Mucosa of descending colon (tissue), 3 donors: ENCODE measurements around the gene TDG. TPM values are rescaled to one million over a fixed set of nuclear protein-coding genes. Genes with fewer than 3 reads are reported as not detected.

Experiments used
- ATAC-seq: fragments of 200-7000 bp; cut with Tn5 transposase; one replicate; pipeline ENCODE4 v1.9.1; 2020; ENCODE audit warnings: mild to moderate bottlenecking, moderate library complexity
- DNase-seq, 3 donors: peaks; one replicate each; pipeline ENCODE4 v3.0.0-alpha.2; 2020
- H3K36me3 ChIP-seq: fragments of 200-600 bp; one replicate; pipeline ENCODE4 v1.8.0; 2021; ENCODE audit warnings: low read depth, mild to moderate bottlenecking
- H3K4me1 ChIP-seq: fragments of 200-600 bp; one replicate; pipeline ENCODE4 v1.8.0; 2021; ENCODE audit warnings: low read depth, mild to moderate bottlenecking
- H3K4me3 ChIP-seq: fragments of 200-600 bp; one replicate; pipeline ENCODE4 v1.8.0; 2021; ENCODE audit warnings: mild to moderate bottlenecking
- H3K9me3 ChIP-seq: fragments of 200-600 bp; one replicate; pipeline ENCODE4 v1.8.0; 2021; ENCODE audit warnings: mild to moderate bottlenecking
- intact Hi-C, 2 donors: fragments of 100-400 bp; cut with DNase I in 1 of 2; cut with micrococcal nuclease in 1 of 2; formaldehyde crosslinking; loops; one replicate each; pipeline versions ENCODE4 v1.11.0 to v1.11.1; 2022; cut with DNase I, micrococcal nuclease
- total RNA-seq, 3 donors: library from RNA; stranded (reverse); fragmentation: NEBNext Ultra II Directional in 2 of 3; extraction: Animal tissue kit (Norgen Biotek cat#: 25700) in 2 of 3; gene quantifications; one replicate each; pipeline versions ENCODE4 v1.2.1 to v1.2.4, GENCODE V29; 2021 to 2023
- TF ChIP-seq, protein P1 (sequence below): fragments of 200-600 bp; IDR thresholded peaks from one replicate; pipeline ENCODE4 v1.8.0; 2022; ENCODE audit warnings: antibody characterized with exemption, mild to moderate bottlenecking
- donor health status: DM: no; HTN: no; CAD: no; lungs with moderate emphysema.
- donor health status: DM: no; HTN: no; CAD: no.
- donor health status: DM: no; HTN: yes; CAD: no.

TDG gene
- total RNA-seq, 3 donors from 2014 or later = 23.5 to 29.2 (median 27.7) TPM

DNA sequence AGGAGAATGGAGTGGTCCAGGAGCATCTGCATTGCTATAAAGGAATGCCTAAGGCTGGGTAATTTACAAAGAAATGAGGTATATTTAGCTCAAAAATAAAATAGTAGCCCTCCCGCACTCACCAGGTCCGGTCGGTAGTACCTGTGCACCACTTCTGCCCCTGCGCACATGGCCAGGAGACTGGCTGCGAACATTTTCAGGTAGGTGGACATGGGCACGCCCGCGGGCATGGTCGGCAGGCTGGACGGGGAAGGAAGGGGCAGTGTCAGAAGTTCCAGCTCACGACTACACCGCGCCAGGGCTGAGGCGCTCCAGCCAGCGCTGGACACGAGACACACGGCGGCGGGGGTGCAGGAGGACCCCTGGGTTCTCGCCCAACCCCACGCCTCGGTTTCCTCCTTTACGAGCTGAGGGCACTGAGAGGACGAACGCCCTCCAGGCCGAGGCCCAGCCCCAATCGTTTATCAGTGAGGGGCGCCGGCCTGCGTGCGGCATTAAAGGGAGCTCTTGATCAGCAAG lies 9.1 kb upstream of the TDG start:
- no peaks in the 10 kb centered on the region for H3K36me3 ChIP-seq
- H3K4me3 ChIP-seq = peak overlapping the region; percentile 57
- intact Hi-C loops = no loop called here
- no peaks in the 10 kb centered on the region for H3K9me3 ChIP-seq
- TF ChIP-seq, protein P1, sequence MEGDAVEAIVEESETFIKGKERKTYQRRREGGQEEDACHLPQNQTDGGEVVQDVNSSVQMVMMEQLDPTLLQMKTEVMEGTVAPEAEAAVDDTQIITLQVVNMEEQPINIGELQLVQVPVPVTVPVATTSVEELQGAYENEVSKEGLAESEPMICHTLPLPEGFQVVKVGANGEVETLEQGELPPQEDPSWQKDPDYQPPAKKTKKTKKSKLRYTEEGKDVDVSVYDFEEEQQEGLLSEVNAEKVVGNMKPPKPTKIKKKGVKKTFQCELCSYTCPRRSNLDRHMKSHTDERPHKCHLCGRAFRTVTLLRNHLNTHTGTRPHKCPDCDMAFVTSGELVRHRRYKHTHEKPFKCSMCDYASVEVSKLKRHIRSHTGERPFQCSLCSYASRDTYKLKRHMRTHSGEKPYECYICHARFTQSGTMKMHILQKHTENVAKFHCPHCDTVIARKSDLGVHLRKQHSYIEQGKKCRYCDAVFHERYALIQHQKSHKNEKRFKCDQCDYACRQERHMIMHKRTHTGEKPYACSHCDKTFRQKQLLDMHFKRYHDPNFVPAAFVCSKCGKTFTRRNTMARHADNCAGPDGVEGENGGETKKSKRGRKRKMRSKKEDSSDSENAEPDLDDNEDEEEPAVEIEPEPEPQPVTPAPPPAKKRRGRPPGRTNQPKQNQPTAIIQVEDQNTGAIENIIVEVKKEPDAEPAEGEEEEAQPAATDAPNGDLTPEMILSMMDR = no peak
- no peak for DNase-seq
- peak; percentile 61 for ATAC-seq
- H3K4me1 ChIP-seq = peaks cover 10% of the 10 kb centered on the region

DNA sequence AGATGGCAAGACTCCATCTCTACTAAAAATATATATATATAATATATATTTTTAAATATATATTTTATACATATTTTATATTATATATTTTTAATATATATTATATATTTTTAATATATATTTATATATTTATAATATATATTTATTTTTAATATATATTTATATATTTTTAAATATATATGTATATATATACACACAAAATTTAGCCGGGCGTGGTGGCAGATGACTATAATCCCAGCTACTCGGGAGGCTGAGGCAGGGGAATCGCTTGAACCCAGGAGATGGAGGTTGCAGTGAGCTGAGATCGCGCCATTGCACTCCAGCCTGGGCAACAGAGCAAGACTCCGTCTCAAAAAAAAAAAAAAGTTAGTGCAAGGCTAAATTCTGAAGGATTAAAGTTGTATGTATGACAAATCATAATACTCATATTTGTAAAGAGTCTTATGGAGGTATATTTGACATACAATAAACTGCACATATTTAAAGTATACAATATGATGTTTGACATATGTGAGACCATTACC lies 7.7 kb upstream of the TDG start:
- Histone ChIP-seq H3K36me3 (no peaks in the 10 kb centered on the region), H3K4me1 (peaks cover 10% of the 10 kb centered on the region), H3K4me3 (no peak overlapping the region), H3K9me3 (no peaks in the 10 kb centered on the region)
- TF ChIP-seq, protein P1 = no peak
- intact Hi-C loops = no loop called here
- ATAC-seq (no peak), DNase-seq (no peak)

DNA sequence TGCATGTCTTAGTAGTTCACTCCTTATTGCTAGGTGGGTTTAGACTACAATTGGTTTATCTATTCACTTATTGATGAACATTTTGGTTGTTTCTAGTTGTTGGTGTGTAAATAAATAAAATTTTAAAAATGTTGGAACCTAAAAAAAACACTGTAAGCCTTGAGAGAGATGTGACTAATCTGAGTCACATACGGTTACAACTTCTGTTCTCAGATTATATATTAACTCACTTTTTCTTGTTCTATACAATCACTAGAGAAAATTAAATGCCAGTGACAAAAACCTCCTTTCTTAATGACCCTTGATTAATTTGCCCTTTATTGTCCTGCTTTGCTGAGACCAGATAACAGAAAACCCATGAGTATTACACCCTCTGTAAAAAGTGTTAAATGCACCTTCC lies 7.1 kb upstream of the TDG start:
- Histone ChIP-seq H3K4me3 (no peak overlapping the region), H3K9me3 (no peaks in the 10 kb centered on the region), H3K36me3 (no peaks in the 10 kb centered on the region), H3K4me1 (peaks cover 10% of the 10 kb centered on the region)
- intact Hi-C loops = no loop called here
- DNase-seq (no peak), ATAC-seq (no peak)
- TF ChIP-seq, protein P1 = no peak

DNA sequence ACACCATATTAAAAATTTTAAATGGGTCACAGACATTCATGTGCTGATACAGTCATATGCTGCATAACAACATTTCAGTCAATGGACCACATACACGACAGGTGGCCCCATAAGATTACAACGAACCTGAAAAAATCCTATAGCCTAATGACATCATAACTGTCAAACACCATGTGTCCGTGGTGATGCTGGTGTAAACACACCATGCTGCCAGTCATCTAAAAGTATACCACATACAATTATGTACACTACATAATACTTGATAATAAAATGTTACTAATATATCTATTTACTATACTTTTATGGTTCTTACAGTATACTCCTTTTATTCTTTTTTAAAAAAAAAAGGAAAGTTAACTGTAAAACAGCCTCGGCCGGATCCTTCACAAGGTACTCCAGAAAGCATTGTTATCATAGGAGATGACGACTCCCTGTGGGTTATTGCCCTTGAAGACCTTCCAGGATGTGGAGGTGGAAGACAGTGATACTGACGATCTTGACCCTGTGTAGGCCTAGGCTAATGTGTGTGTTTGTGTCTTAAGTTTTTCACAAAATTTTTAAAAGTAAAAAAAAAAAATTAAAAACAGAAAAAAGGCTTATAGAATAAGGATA lies 5.0 kb upstream of the TDG start:
- Histone ChIP-seq H3K36me3 (no peaks in the 10 kb centered on the region), H3K4me3 (no peak overlapping the region), H3K9me3 (no peaks in the 10 kb centered on the region), H3K4me1 (peaks cover 15% of the 10 kb centered on the region)
- no peak for ATAC-seq
- DNase-seq = no peak
- TF ChIP-seq, protein P1 = no peak
- intact Hi-C loops = no loop called here

DNA sequence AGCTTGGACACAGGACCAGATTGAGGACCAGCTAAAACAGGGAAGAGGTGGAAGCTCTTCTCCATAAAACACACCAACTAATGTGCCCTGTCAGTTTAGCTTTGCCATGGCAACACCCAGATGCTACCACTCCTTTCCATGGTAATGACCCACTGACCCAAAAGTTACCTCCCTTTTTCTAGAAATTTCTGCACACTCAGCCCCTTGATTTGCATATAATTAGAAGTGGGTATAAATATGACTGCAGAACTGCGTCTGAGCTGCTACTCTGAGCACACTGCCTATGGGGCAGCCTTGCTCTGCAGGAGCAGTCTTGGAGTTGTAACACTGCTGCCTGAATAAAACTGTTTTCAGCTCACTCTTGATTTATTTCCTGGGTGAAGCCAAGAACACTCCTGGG lies 3.2 kb upstream of the TDG start:
- intact Hi-C loops = no loop called here

More for the DNA sequence above, 3.2 kb upstream of the TDG start:
- TF ChIP-seq, protein P1 = no peak
- no peak for DNase-seq
- no peaks in the 10 kb centered on the region for H3K9me3 ChIP-seq
- no peak for ATAC-seq
- H3K36me3 ChIP-seq = no peaks in the 10 kb centered on the region
- peaks cover 8% of the 10 kb centered on the region for H3K4me1 ChIP-seq
- no peak overlapping the region for H3K4me3 ChIP-seq
